ENCODE measurements around the gene HOXA11.

Gene HOXA11

GRCh38 chr7:27207348-27207985 lies 22.4 kb upstream of the HOXA11 start:
- no peak for DNase-seq

- no peak for DNase-seq
These were observed 20.6 kb upstream of the HOXA11 start for GRCh38 chr7:27205325-27206280.

- no peak for DNase-seq
These were observed 19.9 kb upstream of the HOXA11 start for GRCh38 chr7:27204851-27205322.

GRCh38 chr7:27203964-27204594 lies 19.0 kb upstream of the HOXA11 start:
- DNase-seq: no peak

GRCh38 chr7:27203365-27203953 lies 18.4 kb upstream of the HOXA11 start:
- no peak for DNase-seq

- no peak for DNase-seq
These were observed 17.8 kb upstream of the HOXA11 start for GRCh38 chr7:27202862-27203134.

- DNase-seq: no peak
These were observed 17.2 kb upstream of the HOXA11 start for GRCh38 chr7:27202018-27202861.

GRCh38 chr7:27201580-27202017 lies 16.6 kb upstream of the HOXA11 start:
- no peak for DNase-seq

GRCh38 chr7:27200761-27201579 lies 15.9 kb upstream of the HOXA11 start:
- no peak for DNase-seq

- DNase-seq: no peak
These were observed 15.1 kb upstream of the HOXA11 start, which contains the start of gene HOXA13 for GRCh38 chr7:27199849-27200760. Gene HOXA13, minus strand, starts transcription at chr7:27200091. Its CDS starts 14 bp downstream, at chr7:27200077.

GRCh38 chr7:27198871-27199801 lies 14.1 kb upstream of the HOXA11 start:
- no peak for DNase-seq

- DNase-seq: no peak
These were observed 13.3 kb upstream of the HOXA11 start for GRCh38 chr7:27198138-27198841.

- no peak for DNase-seq
These were observed 12.4 kb upstream of the HOXA11 start for GRCh38 chr7:27197137-27198042.

GRCh38 chr7:27196287-27196767 lies 11.3 kb upstream of the HOXA11 start:
- DNase-seq: peak in 49 of 56 donors; percentile 2 to 89 (median 50)

GRCh38 chr7:27194686-27195379 lies 9.8 kb upstream of the HOXA11 start:
- DNase-seq: no peak

Data from nucleus accumbens (tissue), 56 donors.